Activated naive CD8-positive, alpha-beta T cell treated with anti-CD3 and anti-CD28 coated beads for 36 hours (primary cell): ENCODE measurements around the gene ECEL1. TPM values are rescaled to one million over a fixed set of nuclear protein-coding genes. Genes with fewer than 3 reads are reported as not detected.

Source experiments
- total RNA-seq, 2 experiments: library from RNA; stranded (reverse); gene quantifications; one replicate each; pipeline ENCODE4 v1.2.3, GENCODE V29; 2021

The ECEL1 gene
- total RNA-seq, 2 experiments from 2014 or later = 0.12 to 0.14 TPM

Other genes with a start within 250 kb of the ECEL1 start
- gene ALPP, start 109.1 kb downstream of the ECEL1 start, total RNA-seq = not detected
- not detected for gene ALPG, start 81.0 kb downstream of the ECEL1 start, total RNA-seq
- gene ALPI, start 31.7 kb downstream of the ECEL1 start, total RNA-seq = not detected
- not detected for gene PRSS56, start 32.6 kb upstream of the ECEL1 start, total RNA-seq
- gene CHRND, start 38.3 kb upstream of the ECEL1 start, total RNA-seq = not detected
- gene CHRNG, start 51.9 kb upstream of the ECEL1 start, total RNA-seq = not detected
- 1 to 10 TPM; 6.9 to 7.0 TPM for gene TIGD1, start 62.7 kb upstream of the ECEL1 start, total RNA-seq
- gene EIF4E2, start 62.9 kb upstream of the ECEL1 start, total RNA-seq = 10 to 100 TPM; 70.1 to 71.8 TPM
- gene EFHD1, start 145.8 kb upstream of the ECEL1 start, total RNA-seq = 1 to 10 TPM in 1 of 2 experiments, under 1 TPM in 1; 0.78 to 1.1 TPM
- gene GIGYF2, start 209.5 kb upstream of the ECEL1 start, total RNA-seq = 10 to 100 TPM; 45.2 to 45.7 TPM